Uterus (tissue), 2 donors: Measurements from ENCODE around the gene KCNT2.

Experiments used
- POLR2A ChIP-seq, 2 donors: fragments of 450-650 bp; IDR thresholded peaks; one replicate each; pipeline ENCODE4 v1.6.1; 2016; ENCODE audit warnings: antibody characterized with exemption in 2 of 2, mild to moderate bottlenecking in 1 of 2, moderate library complexity in 1 of 2
- TF ChIP-seq, protein P1 (sequence below), 4 experiments: fragments of 200-600 bp in 2 of 4; fragments of 450-650 bp in 2 of 4; sonication (generic) in 2 of 4; IDR thresholded peaks; one replicate each; pipeline ENCODE4 v1.5.1; 2016 to 2019; ENCODE audit warnings: antibody characterized with exemption in 4 of 4, mild to moderate bottlenecking in 2 of 4, moderate library complexity in 1 of 4

DNA sequence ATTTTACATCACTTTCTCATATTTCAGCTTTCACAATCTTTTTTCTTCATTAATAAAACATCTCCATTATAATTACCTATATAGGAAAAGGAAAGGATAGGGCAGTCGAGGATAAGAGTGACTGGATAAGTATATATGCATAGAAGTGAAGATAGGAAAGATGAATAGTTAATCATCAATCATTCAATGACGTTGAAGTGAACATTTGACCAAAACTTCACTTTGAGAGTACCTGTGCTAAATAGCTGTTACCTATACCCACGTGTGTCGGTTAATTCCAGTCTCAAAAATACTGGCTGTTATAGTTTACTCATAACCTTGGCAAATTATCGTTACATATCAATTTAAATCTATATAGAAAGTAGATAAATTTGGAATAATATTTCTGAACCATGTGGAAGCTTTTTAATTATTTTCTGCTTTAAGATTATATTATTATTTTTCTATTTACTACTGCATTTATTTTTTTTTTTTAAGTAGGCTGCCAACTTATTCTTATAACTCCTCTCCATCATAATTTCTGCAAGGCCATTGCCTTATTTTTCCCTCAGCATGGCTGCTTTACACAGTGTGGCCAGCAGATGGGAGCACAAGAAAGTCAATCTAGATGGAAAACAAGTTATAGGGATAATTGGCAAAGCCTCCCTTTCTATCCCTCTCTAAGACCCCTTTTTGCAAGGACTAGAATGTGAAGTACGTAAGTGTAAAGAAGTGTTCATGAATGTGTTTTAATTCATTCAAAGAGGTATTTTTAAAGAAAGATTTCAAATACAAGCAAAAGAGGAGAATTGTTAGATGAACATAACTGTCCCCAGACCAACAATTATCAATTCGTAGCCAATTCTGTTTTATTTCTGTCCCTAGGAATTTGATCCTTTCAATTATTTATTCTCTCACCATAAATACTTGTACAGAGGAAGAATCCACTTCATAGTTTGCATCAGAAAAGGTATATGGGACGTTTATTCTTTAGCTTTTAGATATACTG lies 290.4 kb downstream of the KCNT2 start:
- TF ChIP-seq, protein P1, sequence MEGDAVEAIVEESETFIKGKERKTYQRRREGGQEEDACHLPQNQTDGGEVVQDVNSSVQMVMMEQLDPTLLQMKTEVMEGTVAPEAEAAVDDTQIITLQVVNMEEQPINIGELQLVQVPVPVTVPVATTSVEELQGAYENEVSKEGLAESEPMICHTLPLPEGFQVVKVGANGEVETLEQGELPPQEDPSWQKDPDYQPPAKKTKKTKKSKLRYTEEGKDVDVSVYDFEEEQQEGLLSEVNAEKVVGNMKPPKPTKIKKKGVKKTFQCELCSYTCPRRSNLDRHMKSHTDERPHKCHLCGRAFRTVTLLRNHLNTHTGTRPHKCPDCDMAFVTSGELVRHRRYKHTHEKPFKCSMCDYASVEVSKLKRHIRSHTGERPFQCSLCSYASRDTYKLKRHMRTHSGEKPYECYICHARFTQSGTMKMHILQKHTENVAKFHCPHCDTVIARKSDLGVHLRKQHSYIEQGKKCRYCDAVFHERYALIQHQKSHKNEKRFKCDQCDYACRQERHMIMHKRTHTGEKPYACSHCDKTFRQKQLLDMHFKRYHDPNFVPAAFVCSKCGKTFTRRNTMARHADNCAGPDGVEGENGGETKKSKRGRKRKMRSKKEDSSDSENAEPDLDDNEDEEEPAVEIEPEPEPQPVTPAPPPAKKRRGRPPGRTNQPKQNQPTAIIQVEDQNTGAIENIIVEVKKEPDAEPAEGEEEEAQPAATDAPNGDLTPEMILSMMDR (IDR thresholded peaks at IDR 0.05): peak in 3 of 4 experiments; percentile 10 to 33 (median 30)
- TF ChIP-seq POLR2A (IDR thresholded peaks at IDR 0.05): no peak
